HG02571 (cell line): ENCODE data around the gene DAPK2.

Experiments
- ATAC-seq: cut with Tn5 transposase; IDR thresholded peaks from one replicate; pipeline ENCODE4 v1.9.1; 2021; ENCODE audit warnings: mild to moderate bottlenecking, moderate library complexity; ENCODE audit not compliant: unreplicated experiment

The DAPK2 gene

GRCh38 chr15:63920504-63921175 lies 125.6 kb downstream of the DAPK2 start:
- ATAC-seq, result no peak

GRCh38 chr15:63918901-63919348 lies 127.4 kb downstream of the DAPK2 start:
- no peak for ATAC-seq

- no peak for ATAC-seq
These were observed 128.0 kb downstream of the DAPK2 start for GRCh38 chr15:63918317-63918672.

GRCh38 chr15:63917588-63918316 lies 128.5 kb downstream of the DAPK2 start:
- ATAC-seq, result no peak

- ATAC-seq, result no peak
These were observed 130.2 kb downstream of the DAPK2 start for GRCh38 chr15:63915873-63916771.

- ATAC-seq, result no peak
These were observed 130.9 kb downstream of the DAPK2 start for GRCh38 chr15:63915209-63915872.

GRCh38 chr15:63913786-63914315 lies 132.4 kb downstream of the DAPK2 start:
- ATAC-seq, result no peak

GRCh38 chr15:63913336-63913735 lies 132.9 kb downstream of the DAPK2 start:
- ATAC-seq, result no peak

- ATAC-seq, result no peak
These were observed 134.1 kb downstream of the DAPK2 start for GRCh38 chr15:63912061-63912615.

- no peak for ATAC-seq
These were observed 135.1 kb downstream of the DAPK2 start for GRCh38 chr15:63911160-63911559.

- ATAC-seq, result no peak
These were observed 136.4 kb downstream of the DAPK2 start for GRCh38 chr15:63909819-63910437.

GRCh38 chr15:63908991-63909390 lies 137.3 kb downstream of the DAPK2 start:
- no peak for ATAC-seq

- no peak for ATAC-seq
These were observed 138.0 kb downstream of the DAPK2 start for GRCh38 chr15:63908281-63908680.

- no peak for ATAC-seq
These were observed 138.8 kb downstream of the DAPK2 start for GRCh38 chr15:63907521-63907920.

GRCh38 chr15:63906266-63906584 lies 140.1 kb downstream of the DAPK2 start:
- ATAC-seq, result no peak

GRCh38 chr15:63905558-63906265 lies 140.6 kb downstream of the DAPK2 start:
- no peak for ATAC-seq

- ATAC-seq, result no peak
These were observed 141.2 kb downstream of the DAPK2 start for GRCh38 chr15:63905131-63905530.

- ATAC-seq, result no peak
These were observed 142.2 kb downstream of the DAPK2 start for GRCh38 chr15:63904042-63904441.

GRCh38 chr15:63902671-63903035 lies 143.6 kb downstream of the DAPK2 start:
- no peak for ATAC-seq
